Endothelial cell of hepatic sinusoid (primary cell): Measurements from ENCODE around the gene ARL6.
"Not testable (repeated sequence)": the region's sequence is repeated elsewhere in the genome, so short reads cannot be mapped to it uniquely, and the experiment has no call there.

ENCODE experiments used
- in situ Hi-C: cut with HindIII; loops from 2 replicates; pipeline ENCODE4 v1.10.0; 2017; ENCODE audit warnings: low sequenced_read_pairs

The ARL6 gene

DNA sequence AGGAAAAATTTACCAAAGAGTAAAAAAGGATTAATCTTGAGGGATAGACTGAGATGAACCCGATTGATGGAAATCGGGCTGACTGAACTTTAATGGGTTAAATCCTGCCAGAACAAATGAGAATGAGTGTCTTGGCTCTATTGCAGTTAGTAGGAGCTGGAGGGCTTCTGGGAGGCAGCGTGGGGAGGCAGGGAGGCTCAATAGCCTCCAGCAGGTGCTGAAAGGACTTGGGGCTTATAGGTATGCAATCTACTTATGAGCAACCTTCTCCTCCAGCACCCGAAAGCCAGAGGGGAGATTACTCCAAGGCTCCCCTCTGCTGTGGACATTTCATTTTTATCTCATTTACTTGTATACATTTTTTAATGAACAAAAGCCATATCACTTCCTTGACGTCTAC lies 56.2 kb downstream of the ARL6 start:
- in situ Hi-C loops = loop anchor here (10.0 to 25.0 kb wide), 2 partner anchors 54 to 192 kb away; no protein-coding TSS in a partner anchor

GRCh38 chr3:97821287-97821773 lies 56.8 kb downstream of the ARL6 start:
- in situ Hi-C loops = loop anchor here (10.0 to 25.0 kb wide), 2 partner anchors 53 to 191 kb away; no protein-coding TSS in a partner anchor

DNA sequence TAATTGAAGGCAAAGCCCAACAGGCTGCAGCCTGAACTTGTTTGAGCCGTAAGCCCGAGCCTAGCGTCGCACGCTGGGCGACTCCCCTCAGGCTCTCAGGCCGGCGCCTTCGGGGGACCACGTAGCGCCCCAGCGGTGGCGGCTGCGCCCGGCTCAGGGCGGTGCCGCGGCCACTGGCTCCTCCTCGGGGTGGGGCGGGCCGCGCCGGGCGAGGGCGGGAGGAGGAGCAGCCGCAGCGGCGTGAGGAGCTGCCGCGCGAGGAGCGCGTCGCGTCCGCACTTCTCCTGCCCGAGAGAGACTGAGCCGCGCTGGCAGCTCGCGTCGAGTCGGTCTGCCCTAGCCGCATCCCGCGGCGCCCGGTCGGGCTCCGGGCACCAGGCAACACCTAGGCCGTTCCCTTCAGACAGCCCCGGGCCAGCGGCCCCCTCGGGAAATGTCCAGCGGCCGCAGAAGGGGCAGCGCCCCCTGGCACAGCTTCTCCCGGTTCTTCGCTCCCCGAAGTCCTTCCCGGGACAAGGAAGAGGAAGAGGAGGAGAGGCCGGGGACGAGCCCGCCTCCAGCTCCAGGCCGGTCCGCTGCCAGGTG lies 57.3 kb downstream of the ARL6 start, which contains the start of gene CRYBG3:
Gene CRYBG3 (plus strand): TSS at position 238 of the 585 bp plus-strand sequence. CDS start 196 bp downstream, at position 434.
- in situ Hi-C loops = loop anchor here (10.0 to 25.0 kb wide), 2 partner anchors 53 to 190 kb away; no protein-coding TSS in a partner anchor

GRCh38 chr3:97822359-97822775 lies 57.8 kb downstream of the ARL6 start:
- in situ Hi-C loops = loop anchor here (10.0 to 25.0 kb wide), 2 partner anchors 52 to 190 kb away; no protein-coding TSS in a partner anchor

DNA sequence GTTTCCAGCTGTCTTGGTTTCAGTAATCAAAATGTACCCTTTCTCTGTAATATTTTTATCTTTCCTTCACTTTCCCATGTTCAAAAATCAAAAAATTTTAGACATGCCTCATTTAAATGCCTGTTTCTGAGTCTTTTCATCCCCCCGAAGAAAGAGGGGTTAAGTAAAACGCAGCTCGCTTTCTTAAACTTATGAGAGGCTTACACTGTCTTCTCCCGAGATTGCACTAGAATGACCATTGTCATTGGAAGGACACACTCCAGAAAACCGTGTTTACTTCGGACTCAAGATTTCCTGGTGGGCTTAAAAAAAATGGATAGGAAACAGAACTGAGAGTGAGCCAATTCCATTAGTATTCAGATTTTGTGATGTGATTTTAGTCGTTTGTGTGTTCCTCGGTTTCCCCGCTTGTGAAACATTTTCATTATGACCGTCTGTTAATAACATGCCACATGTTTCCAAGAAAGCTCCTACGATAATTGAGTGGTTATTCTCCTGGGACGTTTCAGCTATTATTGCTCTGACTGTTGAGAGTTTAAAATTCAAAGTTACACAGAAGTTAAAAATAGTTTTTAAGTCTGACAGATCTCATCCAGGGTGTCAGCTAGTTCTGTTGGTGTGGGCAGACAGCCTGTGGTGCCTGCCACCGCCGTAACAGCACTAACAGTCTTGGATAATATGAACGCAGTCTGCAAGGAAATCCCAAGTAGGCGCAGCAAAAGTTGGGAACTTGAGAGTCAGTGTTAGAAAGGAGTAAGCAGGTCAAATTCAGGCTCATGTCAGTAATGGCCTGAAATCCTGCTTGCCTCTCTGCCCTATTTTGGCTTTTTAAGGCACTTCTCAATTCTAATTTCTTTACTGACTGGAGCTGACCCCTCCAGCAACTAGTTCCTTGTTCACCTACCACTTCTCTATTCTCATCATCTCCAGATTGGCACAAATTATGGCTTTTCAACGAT lies 58.8 kb downstream of the ARL6 start:
- in situ Hi-C loops = loop anchor here (10.0 to 25.0 kb wide), 2 partner anchors 51 to 189 kb away; no protein-coding TSS in a partner anchor

DNA sequence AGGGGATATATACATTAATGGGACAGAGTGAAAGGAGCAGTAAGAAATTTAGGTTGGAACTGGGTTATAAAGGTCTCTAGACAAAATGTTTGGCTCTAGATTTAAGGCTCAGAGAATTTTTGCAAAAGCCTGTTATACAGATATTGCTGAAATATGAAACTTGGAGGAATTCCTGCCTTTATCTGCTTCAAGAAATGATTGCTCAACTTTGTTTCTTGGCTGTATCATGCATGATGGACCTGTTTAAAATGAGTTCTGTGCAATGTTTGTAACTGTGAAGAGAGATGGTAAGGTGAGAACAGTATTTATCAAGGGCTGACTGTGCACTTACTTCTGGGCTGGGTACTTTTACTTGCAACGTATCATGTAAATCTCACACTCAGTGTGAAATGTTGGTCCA lies 60.5 kb downstream of the ARL6 start:
- in situ Hi-C loops = loop anchor here (10.0 kb wide), 1 partner anchor 50 kb away; no protein-coding TSS in a partner anchor

- in situ Hi-C loops = loop anchor here (10.0 kb wide), 1 partner anchor 47 kb away; no protein-coding TSS in a partner anchor
These were observed 63.3 kb downstream of the ARL6 start for GRCh38 chr3:97827741-97828471.

DNA sequence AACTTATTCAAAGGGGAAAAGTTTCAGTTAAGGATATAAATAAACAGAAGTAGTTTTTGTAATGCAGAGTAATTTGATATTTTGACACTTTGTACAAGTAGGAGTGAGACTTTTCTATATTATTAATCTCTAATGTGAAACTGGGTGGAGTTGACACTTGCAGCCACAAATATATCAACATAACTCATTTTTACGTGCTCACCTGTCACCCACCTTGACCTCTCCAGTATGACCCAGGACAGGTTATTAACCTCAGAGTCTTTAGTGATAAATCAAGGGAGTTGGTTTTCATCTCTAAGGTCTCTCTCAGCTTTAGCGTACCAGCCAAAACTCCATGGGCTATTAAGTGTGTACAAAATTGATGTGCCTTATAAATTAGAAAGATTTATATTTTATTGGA lies 64.6 kb downstream of the ARL6 start:
- in situ Hi-C loops = loop anchor here (10.0 kb wide), 1 partner anchor 46 kb away; no protein-coding TSS in a partner anchor

- in situ Hi-C loops = no loop called here
These were observed 66.1 kb downstream of the ARL6 start for GRCh38 chr3:97830638-97831037.

- in situ Hi-C loops = no loop called here
These were observed 66.6 kb downstream of the ARL6 start for GRCh38 chr3:97831140-97831539.

GRCh38 chr3:97833184-97833583 lies 68.6 kb downstream of the ARL6 start:
- in situ Hi-C loops = not testable (repeated sequence)

GRCh38 chr3:97835761-97836160 lies 71.2 kb downstream of the ARL6 start:
- in situ Hi-C loops = no loop called here

GRCh38 chr3:97838393-97838792 lies 73.8 kb downstream of the ARL6 start:
- in situ Hi-C loops = no loop called here

GRCh38 chr3:97839944-97840343 lies 75.4 kb downstream of the ARL6 start:
- in situ Hi-C loops = no loop called here

DNA sequence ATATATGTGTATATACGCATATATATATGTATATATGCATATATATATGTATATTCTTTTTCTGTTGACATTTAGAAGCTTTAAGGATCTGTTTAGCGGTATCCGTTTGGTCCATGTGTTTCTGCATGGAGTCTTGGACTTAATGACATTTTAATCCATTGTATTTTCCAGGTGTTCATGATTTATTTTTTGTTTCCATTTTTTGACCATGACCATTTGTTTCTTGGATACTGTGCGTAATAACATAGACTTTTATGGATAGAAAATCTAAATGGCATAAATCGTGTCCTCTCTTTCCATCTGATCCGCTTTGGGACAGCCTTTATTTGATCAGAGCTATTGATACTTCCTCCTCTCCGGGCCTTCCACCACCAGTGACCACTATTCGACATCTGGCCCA lies 76.7 kb downstream of the ARL6 start:
- in situ Hi-C loops = no loop called here

DNA sequence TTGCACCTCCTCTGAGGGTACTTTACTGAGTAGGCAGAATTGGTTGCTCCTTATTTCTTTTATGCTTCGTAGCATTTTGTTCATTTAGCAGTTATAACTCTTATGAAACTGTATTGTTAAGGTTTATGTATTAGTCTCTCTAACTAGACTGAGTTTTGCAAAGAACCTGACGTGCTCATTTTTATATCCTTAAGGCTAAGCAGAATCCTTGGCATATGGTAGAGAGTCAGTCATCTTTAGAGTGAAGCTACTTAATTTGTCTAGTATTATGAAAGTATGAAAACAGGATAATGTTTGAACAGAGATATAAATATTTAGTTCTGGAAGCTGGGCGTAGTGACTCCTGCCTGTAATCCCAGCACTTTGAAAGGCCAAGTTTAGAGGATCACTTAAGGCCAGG lies 77.4 kb downstream of the ARL6 start:
- in situ Hi-C loops = no loop called here

GRCh38 chr3:97848779-97849178 lies 84.2 kb downstream of the ARL6 start:
- in situ Hi-C loops = no loop called here
